Frontal cortex (tissue), 4 donors: ENCODE data around the gene GAK. TPM values are rescaled to one million over a fixed set of nuclear protein-coding genes. Genes with fewer than 3 reads are reported as not detected.

ENCODE experiments used
- DNase-seq, 2 donors: peaks; one replicate each; pipeline ENCODE4 v3.0.0; 2012; ENCODE audit warnings: low spot score in 2 of 2
- FAIRE-seq: peaks from 2 replicates; lab custom pipeline; 2012; peaks lifted over from hg19 to GRCh38; lab: Jason Lieb, UNC
- total RNA-seq: library from RNA; depleted of rRNA; stranded (reverse); fragments of >200 nt; gene quantifications from one replicate; pipeline ENCODE4 v1.2.3, GENCODE V29; 2014
- donor health status: control.
- donor health status: control.
- donor health status: control.

Gene GAK
- total RNA-seq, 1 donor from 2014 or later: 38.3 TPM

GRCh38 chr4:879729-880077 is 52.4 kb downstream of the GAK start:
- no peak for FAIRE-seq
- no peak for DNase-seq

GRCh38 chr4:878796-879728 is 53.1 kb downstream of the GAK start:
- FAIRE-seq (no peak), DNase-seq (no peak)

- FAIRE-seq: no peak
Measured at GRCh38 chr4:877502-877901, 54.6 kb downstream of the GAK start.

GRCh38 chr4:876780-877179 is 55.3 kb downstream of the GAK start:
- no peak for DNase-seq
- FAIRE-seq: no peak

More at GRCh38 chr4:877502-877901, 54.6 kb downstream of the GAK start:
- no peak for DNase-seq

- FAIRE-seq (no peak), DNase-seq (no peak)
Measured at GRCh38 chr4:875818-876423, 56.2 kb downstream of the GAK start.

- DNase-seq: no peak
- no peak for FAIRE-seq
Measured at GRCh38 chr4:874971-875817, 56.9 kb downstream of the GAK start.

GRCh38 chr4:874056-874455 is 58.1 kb downstream of the GAK start:
- no peak for FAIRE-seq

GRCh38 chr4:872241-872981 is 59.7 kb downstream of the GAK start:
- no peak for FAIRE-seq
- DNase-seq: no peak

More at GRCh38 chr4:874056-874455, 58.1 kb downstream of the GAK start:
- DNase-seq: no peak

- FAIRE-seq (no peak), DNase-seq (no peak)
Measured at GRCh38 chr4:871484-871883, 60.6 kb downstream of the GAK start.

- DNase-seq (no peak), FAIRE-seq (no peak)
Measured at GRCh38 chr4:870951-871350, 61.2 kb downstream of the GAK start.

GRCh38 chr4:869776-870175 is 62.3 kb downstream of the GAK start:
- no peak for FAIRE-seq
- no peak for DNase-seq

GRCh38 chr4:868421-868820 is 63.7 kb downstream of the GAK start:
- FAIRE-seq (no peak), DNase-seq (no peak)

- FAIRE-seq (no peak), DNase-seq (no peak)
Measured at GRCh38 chr4:867526-868250, 64.4 kb downstream of the GAK start.

GRCh38 chr4:866761-867390 is 65.2 kb downstream of the GAK start:
- DNase-seq (no peak), FAIRE-seq (no peak)

GRCh38 chr4:866068-866760 is 65.9 kb downstream of the GAK start:
- FAIRE-seq (no peak), DNase-seq (no peak)

- DNase-seq (no peak), FAIRE-seq (no peak)
Measured at GRCh38 chr4:865572-865971, 66.5 kb downstream of the GAK start.

- FAIRE-seq (no peak), DNase-seq (no peak)
Measured at GRCh38 chr4:865121-865465, 67.0 kb downstream of the GAK start.

- FAIRE-seq (no peak), DNase-seq (no peak)
Measured at GRCh38 chr4:864456-865120, 67.5 kb downstream of the GAK start.
